HG02678 (cell line): ENCODE results near the gene SUGP1.

Experiments
- ATAC-seq: cut with Tn5 transposase; IDR thresholded peaks from one replicate; pipeline ENCODE4 v1.9.1; 2021; ENCODE audit warnings: mild to moderate bottlenecking, moderate library complexity; ENCODE audit not compliant: unreplicated experiment

Gene SUGP1

GRCh38 chr19:19342086-19343015 is 22.0 kb upstream of the SUGP1 start:
- ATAC-seq = no peak

GRCh38 chr19:19341026-19341425 is 20.7 kb upstream of the SUGP1 start:
- no peak for ATAC-seq

GRCh38 chr19:19338082-19338481 is 17.8 kb upstream of the SUGP1 start:
- ATAC-seq = no peak

- ATAC-seq = no peak
Measured at GRCh38 chr19:19337120-19337519, 16.8 kb upstream of the SUGP1 start.

GRCh38 chr19:19336597-19336996 is 16.3 kb upstream of the SUGP1 start:
- no peak for ATAC-seq

GRCh38 chr19:19335408-19336158 is 15.3 kb upstream of the SUGP1 start:
- ATAC-seq = no peak

- no peak for ATAC-seq
Measured at GRCh38 chr19:19334989-19335344, 14.7 kb upstream of the SUGP1 start.

GRCh38 chr19:19334063-19334988 is 14.0 kb upstream of the SUGP1 start:
- ATAC-seq = no peak

- ATAC-seq = no peak
Measured at GRCh38 chr19:19329126-19329525, 8.8 kb upstream of the SUGP1 start.

- no peak for ATAC-seq
Measured at GRCh38 chr19:19327672-19328071, 7.4 kb upstream of the SUGP1 start.

GRCh38 chr19:19324059-19324770 is 3.9 kb upstream of the SUGP1 start:
- no peak for ATAC-seq

GRCh38 chr19:19321141-19321577 is 850 bp upstream of the SUGP1 start:
- no peak for ATAC-seq

GRCh38 chr19:19319732-19320360 is 463 bp downstream of the SUGP1 start:
- ATAC-seq = peak; percentile 3

GRCh38 chr19:19316082-19316481 is 4.2 kb downstream of the SUGP1 start:
- ATAC-seq = no peak

- no peak for ATAC-seq
Measured at GRCh38 chr19:19315444-19315843, 4.9 kb downstream of the SUGP1 start.

GRCh38 chr19:19308373-19308772 is 11.9 kb downstream of the SUGP1 start:
- no peak for ATAC-seq

- ATAC-seq = no peak
Measured at GRCh38 chr19:19306191-19306590, 14.1 kb downstream of the SUGP1 start.

GRCh38 chr19:19305696-19306095 is 14.6 kb downstream of the SUGP1 start:
- no peak for ATAC-seq

GRCh38 chr19:19305066-19305465 is 15.2 kb downstream of the SUGP1 start:
- ATAC-seq = no peak
